Measurements from ENCODE around the gene ANKRD13B. TPM values are rescaled to one million over a fixed set of nuclear protein-coding genes. Genes with fewer than 3 reads are reported as not detected.

ANKRD13B gene
- total RNA-seq, 2 donors from 2014 or later, result 2.7 to 30.0 TPM

GRCh38 chr17:29615048-29615385, 22.1 kb downstream of the ANKRD13B start:
- 42% methylated on average over 15 of the region's 15 CpGs for WGBS
- no peaks in the 10 kb centered on the region for H3K27me3 ChIP-seq (replicated peaks; ENCODE audit: insufficient read depth)
- H3K4me1 ChIP-seq (replicated peaks), result peaks cover 5% of the 10 kb centered on the region
- intact Hi-C loops (cut with DNase I), result no loop called here
- H3K27ac ChIP-seq, result no peak overlapping the region
- TF ChIP-seq POLR2A (IDR thresholded peaks at IDR 0.05) (no peak), CTCF (IDR thresholded peaks at IDR 0.05) (no peak), POLR2AphosphoS5 (IDR thresholded peaks at IDR 0.05) (no peak)
- no peaks in the 10 kb centered on the region for H3K9me3 ChIP-seq
- no peak for DNase-seq (ENCODE audit: low spot score)
- H3K36me3 ChIP-seq, result no peaks in the 10 kb centered on the region
- peak overlapping the region in 1 of 2 donors; percentile 20 for H3K4me3 ChIP-seq

DNA sequence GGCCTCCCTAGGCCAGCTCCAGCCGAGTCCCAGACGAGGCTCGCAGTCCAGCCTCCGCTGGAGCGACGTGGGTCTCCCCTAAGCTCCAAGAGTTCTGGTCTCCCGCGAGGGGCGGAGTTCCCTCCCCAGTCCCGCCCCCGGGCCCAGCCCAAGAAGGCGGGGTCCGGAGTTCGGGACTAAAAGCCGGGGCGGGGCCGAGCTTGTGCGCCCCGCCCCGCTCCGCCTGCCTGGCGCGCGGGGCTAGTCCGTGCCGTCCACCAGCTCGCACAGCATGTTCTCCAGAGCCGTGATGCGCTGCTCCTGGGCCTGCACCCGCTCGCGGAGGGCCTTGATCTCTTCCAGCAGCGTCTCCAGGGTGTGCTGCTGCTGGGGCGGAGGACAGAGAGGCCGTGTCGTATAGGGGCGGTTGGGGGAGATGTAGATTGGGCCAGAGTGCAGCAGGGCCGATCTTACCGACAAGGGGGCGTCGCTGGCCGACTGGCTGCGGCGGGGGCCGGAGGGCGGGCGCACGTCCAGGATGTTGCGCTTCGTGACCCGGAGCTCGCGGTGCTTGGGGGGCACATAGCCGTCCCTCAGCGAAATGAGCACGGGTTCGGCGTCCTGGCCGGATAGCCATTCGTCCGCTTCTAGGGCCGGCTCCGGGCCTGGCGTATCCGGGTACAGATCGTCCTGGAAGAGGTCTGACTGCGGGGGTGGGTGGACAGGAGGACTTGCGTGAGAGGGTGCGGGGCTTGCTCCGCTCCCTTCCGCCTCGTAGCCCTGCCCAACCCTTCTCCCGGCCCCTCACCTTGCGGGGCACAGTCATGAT, 22.8 kb downstream of the ANKRD13B start:
- no peaks in the 10 kb centered on the region for H3K27me3 ChIP-seq (replicated peaks; ENCODE audit: insufficient read depth)
- intact Hi-C loops (cut with DNase I), result no loop called here
- peaks cover 5% of the 10 kb centered on the region for H3K4me1 ChIP-seq (replicated peaks)
- WGBS, result 5% methylated on average over 73 of the region's 74 CpGs
- no peaks in the 10 kb centered on the region for H3K36me3 ChIP-seq
- peak; percentile 82 for DNase-seq (ENCODE audit: low spot score)
- peak overlapping the region in 1 of 2 donors; percentile 20 for H3K4me3 ChIP-seq
- no peak overlapping the region for H3K27ac ChIP-seq
- TF ChIP-seq CTCF (IDR thresholded peaks at IDR 0.05) (peak in 1 of 4 experiments; percentile 8), POLR2A (IDR thresholded peaks at IDR 0.05) (peak; percentile 63), POLR2AphosphoS5 (IDR thresholded peaks at IDR 0.05) (peak; percentile 69)
- H3K9me3 ChIP-seq, result no peaks in the 10 kb centered on the region

DNA sequence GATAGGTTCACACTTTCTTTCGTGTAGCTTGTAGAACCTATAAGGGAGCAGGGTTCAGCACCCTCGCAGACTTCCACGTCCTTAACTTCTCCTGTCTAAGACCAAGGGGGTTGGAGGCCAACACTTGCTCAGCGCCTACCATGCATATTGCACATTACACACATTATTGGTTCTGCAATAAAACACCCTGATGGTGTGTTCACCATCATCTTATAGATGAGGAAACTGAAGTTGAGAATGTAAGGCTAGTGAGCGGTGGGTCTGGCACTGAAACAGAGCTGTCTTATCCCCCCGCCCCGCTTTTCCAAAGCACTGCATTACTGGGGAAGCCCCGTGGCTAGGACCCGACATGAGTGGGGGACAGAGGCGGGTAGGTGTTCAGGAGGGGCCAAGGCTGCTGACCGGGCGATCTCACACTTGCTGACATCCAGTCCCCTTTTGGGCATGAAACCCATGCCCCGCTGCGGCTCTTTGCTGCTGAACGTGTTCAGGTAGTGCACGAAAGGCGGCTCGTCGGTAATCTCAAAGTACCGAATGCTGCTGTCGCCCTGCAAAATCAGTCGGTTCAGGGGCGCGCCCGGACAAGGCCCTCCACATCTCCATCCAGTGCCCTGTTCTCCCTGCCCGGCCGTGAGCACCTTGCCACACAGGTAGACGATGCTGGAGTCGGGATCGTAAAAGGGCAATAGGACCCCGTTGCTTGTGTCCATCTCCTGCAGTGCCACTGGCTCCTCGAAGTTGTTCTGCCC, 23.5 kb downstream of the ANKRD13B start:
- WGBS, result 33% methylated on average over 32 of the region's 32 CpGs
- H3K27me3 ChIP-seq (replicated peaks; ENCODE audit: insufficient read depth), result no peaks in the 10 kb centered on the region
- peak overlapping the region in 1 of 2 donors; percentile 20 for H3K4me3 ChIP-seq
- TF ChIP-seq POLR2AphosphoS5 (IDR thresholded peaks at IDR 0.05) (no peak), POLR2A (IDR thresholded peaks at IDR 0.05) (no peak)
- H3K36me3 ChIP-seq, result no peaks in the 10 kb centered on the region
- no peak overlapping the region for H3K27ac ChIP-seq
- DNase-seq (ENCODE audit: low spot score), result no peak
- H3K4me1 ChIP-seq (replicated peaks), result peaks cover 5% of the 10 kb centered on the region
- H3K9me3 ChIP-seq, result no peaks in the 10 kb centered on the region
- intact Hi-C loops (cut with DNase I), result no loop called here

GRCh38 chr17:29617125-29617480, 24.2 kb downstream of the ANKRD13B start:
- no peaks in the 10 kb centered on the region for H3K9me3 ChIP-seq
- H3K27me3 ChIP-seq (replicated peaks; ENCODE audit: insufficient read depth), result no peaks in the 10 kb centered on the region
- peak; percentile 63 for DNase-seq (ENCODE audit: low spot score)
- WGBS, result 6% methylated on average over 13 of the region's 16 CpGs
- H3K4me3 ChIP-seq, result peak overlapping the region in 1 of 2 donors; percentile 4
- no peak for TF ChIP-seq POLR2A (IDR thresholded peaks at IDR 0.05)
- peak; percentile 40 for TF ChIP-seq POLR2AphosphoS5 (IDR thresholded peaks at IDR 0.05)
- peak in 3 of 4 experiments; percentile 30 to 76 (median 55) for TF ChIP-seq CTCF (IDR thresholded peaks at IDR 0.05)
- H3K36me3 ChIP-seq, result no peaks in the 10 kb centered on the region
- H3K4me1 ChIP-seq (replicated peaks), result peaks cover 5% of the 10 kb centered on the region
- intact Hi-C loops (cut with DNase I), result no loop called here
- no peak overlapping the region for H3K27ac ChIP-seq

GRCh38 chr17:29617481-29618271, 24.7 kb downstream of the ANKRD13B start:
- Histone ChIP-seq H3K27ac (peak overlapping the region in 1 of 2 donors; percentile 8), H3K4me3 (peak overlapping the region; percentile 4 to 10), H3K36me3 (no peaks in the 10 kb centered on the region), H3K9me3 (no peaks in the 10 kb centered on the region), H3K4me1 (replicated peaks) (peaks cover 5% of the 10 kb centered on the region), H3K27me3 (replicated peaks; ENCODE audit: insufficient read depth) (no peaks in the 10 kb centered on the region)
- peak; percentile 64 for DNase-seq (ENCODE audit: low spot score)
- intact Hi-C loops (cut with DNase I), result no loop called here
- WGBS, result 17% methylated on average over 64 of the region's 68 CpGs
- TF ChIP-seq CTCF (IDR thresholded peaks at IDR 0.05) (peak in 3 of 4 experiments; percentile 30 to 81 (median 71)), POLR2A (IDR thresholded peaks at IDR 0.05) (no peak)
